SKM-1 treated with dmso at 0.1 percent for 144 hours (cell line): ENCODE measurements around the gene PNPLA6.
A peak's percentile ranks its signal among the peaks of the same experiment; 100 is the strongest.

Experiments
- DNase-seq: peaks from one replicate; lab custom pipeline; 2025; ENCODE audit not compliant: unreplicated experiment; lab: John Stamatoyannopoulos, UW

PNPLA6 gene

GRCh38 chr19:7515110-7515644 is 20.3 kb upstream of the PNPLA6 start:
- DNase-seq: no peak

- DNase-seq: peak; percentile 35
Observed at GRCh38 chr19:7515645-7516151, 19.8 kb upstream of the PNPLA6 start, which contains the start of gene ZNF358. Gene ZNF358 (plus strand): TSS chr19:7516103. CDS start chr19:7519243, 3,140 bp downstream.

GRCh38 chr19:7516333-7516732 is 19.2 kb upstream of the PNPLA6 start:
- no peak for DNase-seq

- DNase-seq: no peak
Observed at GRCh38 chr19:7516878-7517277, 18.6 kb upstream of the PNPLA6 start.

GRCh38 chr19:7519361-7520130 is 16.0 kb upstream of the PNPLA6 start:
- no peak for DNase-seq

GRCh38 chr19:7520131-7521051 is 15.1 kb upstream of the PNPLA6 start:
- DNase-seq: no peak

- DNase-seq: no peak
Observed at GRCh38 chr19:7521551-7522071, 13.9 kb upstream of the PNPLA6 start.

GRCh38 chr19:7522072-7522922 is 13.2 kb upstream of the PNPLA6 start, which contains the start of gene MCOLN1:
Gene MCOLN1 (plus strand): TSS chr19:7522624. CDS start chr19:7522751, 127 bp downstream.
- peak; percentile 96 for DNase-seq

GRCh38 chr19:7522923-7523667 is 12.4 kb upstream of the PNPLA6 start:
- DNase-seq: no peak

- no peak for DNase-seq
Observed at GRCh38 chr19:7524523-7524922, 11.0 kb upstream of the PNPLA6 start.

- DNase-seq: no peak
Observed at GRCh38 chr19:7524992-7525739, 10.4 kb upstream of the PNPLA6 start.

- no peak for DNase-seq
Observed at GRCh38 chr19:7526059-7526929, 9.2 kb upstream of the PNPLA6 start.

- DNase-seq: no peak
Observed at GRCh38 chr19:7527516-7528191, 7.9 kb upstream of the PNPLA6 start.

- DNase-seq: no peak
Observed at GRCh38 chr19:7528192-7528519, 7.4 kb upstream of the PNPLA6 start.

- DNase-seq: no peak
Observed at GRCh38 chr19:7528522-7529245, 6.8 kb upstream of the PNPLA6 start.

GRCh38 chr19:7529246-7529600 is 6.3 kb upstream of the PNPLA6 start:
- no peak for DNase-seq
